GM19099 (cell line): ENCODE data around the gene HDAC3.

Source experiments
- POLR2A ChIP-seq: IDR thresholded peaks from 3 replicates; pipeline ENCODE4 v1.6.1; 2011; ENCODE audit warnings: low read depth; ENCODE audit not compliant: insufficient read length; ENCODE audit errors: extremely low read depth

HDAC3 gene

GRCh38 chr5:141636413-141637122, at the start of gene HDAC3, which contains the start of gene RELL2:
TSS of gene HDAC3 (minus strand) at chr5:141636849. CDS start at chr5:141636790, 59 bp downstream.
TSS of gene RELL2 (plus strand) at chr5:141636997. CDS start at chr5:141638226, 1,229 bp downstream.
- TF ChIP-seq POLR2A: peak; percentile 85

GRCh38 chr5:141685591-141685990, 48.9 kb upstream of the HDAC3 start:
- no peak for TF ChIP-seq POLR2A

- no peak for TF ChIP-seq POLR2A
Measured at GRCh38 chr5:141683596-141684141, 47.0 kb upstream of the HDAC3 start.

DNA sequence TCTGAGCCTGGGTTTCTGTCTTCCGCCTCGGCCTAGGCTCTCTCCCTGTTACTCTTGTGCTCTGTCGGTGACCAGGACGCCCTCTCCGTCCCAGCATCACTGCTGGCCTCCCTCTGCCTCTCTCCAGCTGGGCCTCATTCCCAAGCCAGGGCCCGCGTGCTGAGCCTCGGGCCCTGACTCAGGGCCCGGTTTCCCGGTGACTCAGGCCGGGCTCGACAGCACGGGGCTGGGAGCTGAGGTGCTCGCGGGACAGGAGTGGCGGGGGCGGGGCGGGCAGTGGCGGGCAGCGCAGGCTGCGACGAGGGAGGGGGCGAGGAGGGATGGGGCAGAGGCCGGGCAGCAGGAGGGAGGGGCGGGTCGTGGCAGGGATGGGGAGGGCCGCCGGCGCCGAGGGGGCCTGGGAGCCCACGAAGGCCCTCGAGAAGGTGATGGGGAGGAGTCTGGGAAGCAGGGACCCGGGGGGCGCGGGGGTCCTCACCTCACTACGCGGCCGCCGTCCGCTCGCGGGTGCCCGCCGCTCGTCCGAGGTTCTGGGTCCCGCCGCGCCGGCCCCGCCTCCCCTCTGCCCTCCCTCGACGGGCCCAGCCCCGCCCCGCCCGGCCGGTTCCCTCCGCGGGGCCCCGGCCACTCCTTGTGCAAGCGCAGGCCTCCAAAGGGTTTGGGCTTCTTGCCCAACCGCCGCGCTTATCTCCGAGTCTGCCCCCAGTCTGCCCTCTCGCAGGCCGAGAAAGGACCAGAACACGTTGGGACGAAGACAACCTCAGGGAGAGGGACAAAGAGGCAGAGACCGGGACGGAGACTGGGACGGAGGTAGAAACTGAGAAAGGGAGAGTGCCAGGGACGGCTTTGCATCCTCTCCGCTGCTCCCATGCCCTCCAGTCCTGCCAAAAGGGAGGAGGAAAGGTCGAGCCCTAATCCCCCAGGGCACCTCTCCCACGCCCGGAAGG, 45.3 kb upstream of the HDAC3 start, which contains the start of gene ARAP3:
ARAP3 (minus strand) TSS at position 536 of the 947 bp plus-strand sequence. CDS start 1,744 bp downstream, outside the sequence.
- TF ChIP-seq POLR2A: no peak

GRCh38 chr5:141681295-141681694, 44.6 kb upstream of the HDAC3 start:
- TF ChIP-seq POLR2A: no peak

DNA sequence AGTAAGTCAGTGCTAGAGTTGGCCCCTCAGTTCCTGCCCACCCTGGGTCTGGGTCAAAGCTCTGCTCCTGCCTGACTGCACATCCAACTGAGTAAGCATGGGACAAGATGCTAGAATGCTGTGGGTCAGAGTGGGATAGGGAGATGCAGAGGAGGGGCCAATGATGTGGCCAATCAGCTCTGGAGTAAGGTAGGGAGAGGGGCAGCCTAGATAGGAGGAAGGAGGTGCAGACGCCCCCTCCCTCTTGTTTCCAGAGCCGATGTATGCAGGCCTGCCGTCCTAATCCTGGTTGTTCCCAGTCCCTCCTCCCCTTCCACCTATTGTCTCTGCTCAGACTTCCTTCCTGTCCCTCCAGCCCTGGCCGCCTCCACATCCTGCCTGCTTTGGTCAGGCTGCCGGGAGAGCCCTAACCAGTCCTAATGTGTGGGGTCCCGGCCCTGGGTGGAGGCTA, 44.1 kb upstream of the HDAC3 start:
- TF ChIP-seq POLR2A: no peak

DNA sequence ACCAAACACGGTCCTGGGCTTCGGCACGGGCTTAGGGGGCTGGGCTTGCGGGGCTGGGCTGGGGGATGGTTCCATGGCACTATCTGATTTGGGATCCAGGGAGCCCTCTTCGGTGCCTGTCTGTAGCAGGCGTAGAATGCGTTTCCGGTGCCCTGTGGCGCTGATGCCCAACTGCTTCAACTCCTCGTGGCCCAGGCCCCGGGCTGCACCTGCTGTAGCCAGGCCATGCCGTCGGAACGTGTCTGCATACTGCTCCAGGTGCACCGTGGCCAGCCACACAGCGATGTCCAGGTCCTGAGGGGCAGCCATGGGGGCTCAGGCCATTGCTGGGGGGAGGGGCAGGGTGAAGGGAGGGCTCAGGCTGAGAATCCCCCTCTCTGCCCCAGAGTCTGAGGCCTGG, 43.5 kb upstream of the HDAC3 start:
- TF ChIP-seq POLR2A: no peak

DNA sequence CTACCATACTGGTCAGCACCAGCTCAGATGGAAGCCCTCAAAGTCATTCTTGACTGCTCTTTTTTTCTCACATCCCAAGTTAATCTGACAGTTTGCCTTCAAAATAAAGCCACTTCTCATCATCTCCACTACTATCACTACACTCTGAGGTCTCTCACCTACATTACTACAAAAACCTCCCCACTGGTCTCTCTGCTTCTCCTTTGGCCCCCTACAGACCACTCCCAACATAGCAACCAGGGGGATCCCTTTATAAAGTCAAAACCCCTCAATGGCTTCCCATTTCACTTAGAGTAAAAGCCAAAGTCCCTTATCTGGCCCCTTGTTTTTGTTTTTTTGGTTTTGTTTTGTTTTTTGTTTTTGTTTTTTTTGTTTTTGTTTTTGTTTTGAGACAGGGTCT, 40.8 kb upstream of the HDAC3 start:
- TF ChIP-seq POLR2A: no peak

GRCh38 chr5:141675672-141676071, 39.0 kb upstream of the HDAC3 start:
- TF ChIP-seq POLR2A: no peak

- no peak for TF ChIP-seq POLR2A
Measured at GRCh38 chr5:141674747-141675146, 38.1 kb upstream of the HDAC3 start.

DNA sequence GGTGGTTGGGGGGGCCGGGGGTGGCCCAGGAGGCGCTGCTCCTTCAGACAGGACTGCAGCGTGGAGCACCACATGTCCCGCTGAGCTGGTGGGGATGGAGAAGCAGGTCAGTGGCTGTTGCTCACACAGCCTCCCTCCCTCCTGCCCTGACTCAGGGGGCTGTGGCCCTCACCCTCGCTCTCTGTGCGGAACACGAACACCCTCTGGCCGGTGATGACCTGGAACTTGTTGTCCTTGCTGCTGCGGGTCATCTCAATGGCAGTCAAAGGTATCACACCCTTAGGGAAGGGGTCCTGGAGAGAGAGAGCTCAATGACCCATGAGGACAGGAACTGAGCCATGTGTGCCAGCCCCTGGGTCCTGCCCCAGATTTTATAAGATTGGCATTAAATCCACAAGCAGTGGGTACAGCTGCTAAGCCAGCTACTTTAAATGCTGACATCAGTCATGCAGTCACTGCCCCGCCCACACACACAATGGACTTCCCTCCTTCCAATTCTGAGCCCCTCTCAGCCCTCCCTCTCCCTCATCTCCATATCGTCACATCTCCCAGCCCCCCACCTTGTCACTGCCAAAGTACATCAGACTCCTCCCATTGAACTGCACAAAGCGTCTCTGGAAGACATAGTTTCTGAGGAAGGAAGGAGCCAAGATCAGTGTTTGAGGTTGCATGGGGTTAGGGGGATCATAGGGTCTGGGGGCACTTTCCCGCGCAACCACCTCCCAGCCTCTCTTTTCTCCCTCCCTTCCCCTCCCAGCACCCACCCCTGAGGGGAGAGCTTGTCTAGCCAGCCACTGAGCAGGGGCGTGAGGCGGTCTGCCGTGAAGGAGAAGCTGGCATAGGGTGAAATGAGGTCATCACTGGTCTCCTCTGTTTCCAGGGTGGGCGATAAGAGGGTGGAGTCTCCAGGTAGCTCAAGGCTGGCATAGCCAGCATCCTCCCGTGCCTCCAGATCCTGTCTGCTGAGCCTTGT, 36.5 kb upstream of the HDAC3 start:
- TF ChIP-seq POLR2A: no peak

DNA sequence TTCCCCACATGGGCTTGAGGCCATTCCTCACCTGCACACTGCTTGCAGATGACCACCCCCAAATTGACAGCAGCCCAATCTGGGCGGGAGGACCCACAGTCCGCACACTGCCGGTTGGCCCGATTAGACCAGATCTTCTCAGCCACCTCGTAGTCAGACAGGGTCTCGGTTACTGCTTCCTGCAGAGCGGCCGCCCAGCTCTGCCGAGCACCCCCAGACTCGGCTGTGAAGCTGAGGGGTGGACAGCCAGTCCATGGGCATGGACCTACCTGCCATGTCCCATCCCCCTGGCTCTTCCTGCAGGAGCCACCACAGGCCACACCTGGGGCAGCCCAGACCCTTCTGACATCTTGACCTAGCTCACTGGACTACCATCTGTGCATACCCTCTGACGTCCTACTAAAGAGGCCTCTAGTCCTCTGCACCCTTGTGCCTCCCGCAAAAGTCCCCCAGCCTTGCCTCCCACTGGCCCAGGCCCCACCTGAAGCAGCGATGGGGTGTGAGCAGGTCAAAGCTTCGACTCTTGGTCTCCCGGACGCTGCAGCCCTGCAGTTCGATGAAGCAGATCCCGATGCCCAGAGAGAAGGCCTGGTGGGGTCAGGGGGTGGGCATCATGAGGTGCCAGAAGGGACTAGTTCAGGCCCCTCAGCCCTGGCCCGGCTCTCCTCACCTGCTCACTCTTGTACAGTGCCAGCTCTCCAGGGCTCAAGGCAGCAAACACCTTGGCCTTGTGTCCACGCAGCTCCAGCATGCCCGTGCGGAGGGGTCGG, 35.6 kb upstream of the HDAC3 start:
- no peak for TF ChIP-seq POLR2A

GRCh38 chr5:141669520-141669919, 32.9 kb upstream of the HDAC3 start:
- no peak for TF ChIP-seq POLR2A
